ENCODE data around the gene SERTM1. TPM values are rescaled to one million over a fixed set of nuclear protein-coding genes. Genes with fewer than 3 reads are reported as not detected.

The SERTM1 gene
- not detected for total RNA-seq

GRCh38 chr13:36673838-36674326 is at the start of gene SERTM1:
Gene SERTM1 (plus strand): TSS chr13:36674020. CDS start chr13:36695079, 21,059 bp downstream.
- ATAC-seq (ENCODE audit: low read depth) (no peak), DNase-seq (no peak)
- Mint-ChIP-seq H3K27me3 (peaks cover 33% of the 10 kb centered on the region), H3K27ac (no peak within 1 kb of the TSS), H3K36me3 (no peaks in the 10 kb centered on the region), H3K4me3 (no peak within 1 kb of the TSS), H3K4me1 (no peaks in the 10 kb centered on the region), H3K9me3 (peaks cover 2% of the 10 kb centered on the region)
- POLR2A ChIA-PET = no interaction called here

DNA sequence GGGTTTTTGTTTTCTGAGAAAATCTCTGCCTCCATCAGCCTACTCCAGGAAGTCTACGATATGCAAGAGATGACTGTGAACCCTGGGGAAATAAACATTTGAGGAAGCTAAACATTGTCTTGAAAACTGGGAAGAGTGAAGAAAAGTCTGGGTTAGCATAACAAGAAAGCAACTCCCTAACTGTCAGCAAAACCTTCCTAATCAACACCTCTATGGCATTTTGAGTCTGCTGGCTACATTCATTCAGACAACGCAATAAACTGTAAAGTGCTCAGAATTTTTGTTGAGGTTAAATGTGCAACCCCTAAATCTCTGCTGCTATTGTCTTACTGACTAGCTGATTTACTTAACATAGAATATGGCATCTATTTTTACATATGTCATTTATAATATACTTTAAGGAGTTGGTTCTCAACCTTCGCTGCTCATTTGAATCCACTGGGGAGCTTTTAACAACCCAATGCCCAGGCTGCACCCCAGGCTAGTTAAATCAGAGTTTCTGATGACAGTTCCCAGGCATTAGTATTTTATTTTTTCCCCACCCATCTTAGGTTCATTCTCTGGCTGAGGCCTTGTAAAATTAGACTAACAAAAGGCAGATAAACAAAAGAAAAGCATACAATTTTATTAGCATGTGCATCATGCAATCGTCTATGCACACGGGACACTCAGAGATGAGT is 45.3 kb upstream of the SERTM1 start:
- Mint-ChIP-seq H3K27me3 (no peaks in the 10 kb centered on the region), H3K4me1 (no peaks in the 10 kb centered on the region), H3K9me3 (no peaks in the 10 kb centered on the region), H3K27ac (no peak overlapping the region), H3K36me3 (no peaks in the 10 kb centered on the region), H3K4me3 (no peak overlapping the region)
- POLR2A ChIA-PET = no interaction called here
- ATAC-seq (ENCODE audit: low read depth) (no peak), DNase-seq (no peak)

DNA sequence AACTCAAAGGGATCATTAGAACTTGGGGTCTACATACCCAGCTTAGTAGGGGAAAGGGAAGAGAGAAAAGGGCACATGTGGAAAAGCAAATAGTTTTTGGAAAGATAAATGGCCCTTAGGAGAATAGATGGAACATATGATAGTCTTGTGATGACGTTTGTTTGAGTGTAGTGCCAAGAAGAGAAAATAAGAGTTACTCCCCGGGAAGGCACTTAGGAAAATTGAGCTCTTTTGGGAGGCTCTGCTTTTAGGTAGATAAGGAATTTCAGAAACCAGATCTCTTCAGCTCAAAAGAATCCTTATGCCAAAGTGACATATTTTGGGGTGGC is 44.8 kb upstream of the SERTM1 start:
- Mint-ChIP-seq H3K4me3 (no peak overlapping the region), H3K36me3 (no peaks in the 10 kb centered on the region), H3K27me3 (no peaks in the 10 kb centered on the region), H3K4me1 (no peaks in the 10 kb centered on the region), H3K9me3 (no peaks in the 10 kb centered on the region), H3K27ac (no peak overlapping the region)
- POLR2A ChIA-PET = no interaction called here
- ATAC-seq (ENCODE audit: low read depth) = no peak
- DNase-seq = no peak

DNA sequence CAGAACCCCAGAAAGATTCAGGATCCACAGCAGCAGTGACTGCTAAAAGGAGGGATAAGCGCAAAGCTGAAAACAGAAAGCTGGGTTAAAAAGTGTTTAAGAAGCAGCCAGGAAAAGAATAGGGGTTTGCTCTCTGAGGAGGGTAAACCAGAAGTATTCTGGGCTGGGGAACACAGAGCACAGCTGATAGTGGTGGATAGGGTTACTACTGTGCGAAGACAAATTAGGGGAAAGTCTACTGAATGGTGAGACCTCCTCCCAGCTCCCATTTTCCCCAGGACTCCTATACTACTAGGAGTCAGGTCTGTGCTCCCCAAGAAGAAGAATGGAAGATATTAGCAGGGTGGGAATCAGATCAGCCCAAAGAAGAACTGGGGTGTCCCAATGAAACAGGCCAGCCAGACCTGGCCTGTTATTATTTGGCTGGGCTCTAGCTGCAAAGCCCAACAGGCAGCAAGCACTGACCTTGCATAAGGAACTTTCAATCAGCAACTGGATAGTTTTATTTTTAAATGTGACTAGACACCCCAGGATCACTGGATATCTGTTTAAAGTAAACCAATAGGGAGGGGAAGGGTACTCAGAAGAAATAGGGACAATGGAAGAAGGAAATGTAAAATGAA is 43.5 kb upstream of the SERTM1 start:
- no peak overlapping the region for H3K27ac Mint-ChIP-seq
- H3K9me3 Mint-ChIP-seq = no peaks in the 10 kb centered on the region
- no peaks in the 10 kb centered on the region for H3K36me3 Mint-ChIP-seq
- no peak overlapping the region for H3K4me3 Mint-ChIP-seq
- H3K27me3 Mint-ChIP-seq = no peaks in the 10 kb centered on the region
- POLR2A ChIA-PET = no interaction called here
- no peak for ATAC-seq (ENCODE audit: low read depth)
- H3K4me1 Mint-ChIP-seq = no peaks in the 10 kb centered on the region
- DNase-seq = no peak

GRCh38 chr13:36639610-36640009 is 34.2 kb upstream of the SERTM1 start:
- no peak overlapping the region for H3K4me3 Mint-ChIP-seq
- POLR2A ChIA-PET = no interaction called here
- no peaks in the 10 kb centered on the region for H3K36me3 Mint-ChIP-seq
- no peaks in the 10 kb centered on the region for H3K4me1 Mint-ChIP-seq
- no peak for DNase-seq
- ATAC-seq (ENCODE audit: low read depth) = no peak
- peaks cover 2% of the 10 kb centered on the region for H3K27me3 Mint-ChIP-seq
- H3K9me3 Mint-ChIP-seq = no peaks in the 10 kb centered on the region
- no peak overlapping the region for H3K27ac Mint-ChIP-seq

DNA sequence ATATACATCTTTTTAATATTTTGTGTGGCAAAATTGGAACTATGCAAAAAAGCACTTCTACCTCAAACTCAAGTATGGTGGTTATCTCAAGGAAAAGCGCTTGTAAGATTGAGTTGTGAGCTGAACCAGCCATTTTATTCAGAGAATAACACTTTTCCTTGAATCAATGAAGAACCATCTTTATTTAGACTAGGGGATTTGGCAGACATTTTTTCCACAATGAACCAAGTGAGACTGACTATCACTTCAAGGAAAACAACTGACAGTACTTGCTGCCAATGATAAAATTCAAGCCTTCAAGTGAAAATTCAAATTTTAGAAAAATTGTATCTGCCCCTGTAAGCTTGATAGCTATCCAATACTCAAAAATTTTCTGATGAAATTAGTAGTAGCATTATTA is 23.2 kb upstream of the SERTM1 start:
- no peak overlapping the region for H3K4me3 Mint-ChIP-seq
- H3K36me3 Mint-ChIP-seq = no peaks in the 10 kb centered on the region
- H3K9me3 Mint-ChIP-seq = no peaks in the 10 kb centered on the region
- ATAC-seq (ENCODE audit: low read depth) (no peak), DNase-seq (no peak)
- H3K27me3 Mint-ChIP-seq = peaks cover 2% of the 10 kb centered on the region
- POLR2A ChIA-PET = no interaction called here
- H3K4me1 Mint-ChIP-seq = no peaks in the 10 kb centered on the region
- H3K27ac Mint-ChIP-seq = no peak overlapping the region

- Mint-ChIP-seq H3K4me3 (no peak overlapping the region), H3K9me3 (peaks cover 2% of the 10 kb centered on the region), H3K27me3 (peaks cover 4% of the 10 kb centered on the region), H3K4me1 (no peaks in the 10 kb centered on the region), H3K27ac (no peak overlapping the region), H3K36me3 (no peaks in the 10 kb centered on the region)
- no peak for DNase-seq
- no peak for ATAC-seq (ENCODE audit: low read depth)
- POLR2A ChIA-PET = no interaction called here
These were observed 8.2 kb upstream of the SERTM1 start for GRCh38 chr13:36665630-36666029.

DNA sequence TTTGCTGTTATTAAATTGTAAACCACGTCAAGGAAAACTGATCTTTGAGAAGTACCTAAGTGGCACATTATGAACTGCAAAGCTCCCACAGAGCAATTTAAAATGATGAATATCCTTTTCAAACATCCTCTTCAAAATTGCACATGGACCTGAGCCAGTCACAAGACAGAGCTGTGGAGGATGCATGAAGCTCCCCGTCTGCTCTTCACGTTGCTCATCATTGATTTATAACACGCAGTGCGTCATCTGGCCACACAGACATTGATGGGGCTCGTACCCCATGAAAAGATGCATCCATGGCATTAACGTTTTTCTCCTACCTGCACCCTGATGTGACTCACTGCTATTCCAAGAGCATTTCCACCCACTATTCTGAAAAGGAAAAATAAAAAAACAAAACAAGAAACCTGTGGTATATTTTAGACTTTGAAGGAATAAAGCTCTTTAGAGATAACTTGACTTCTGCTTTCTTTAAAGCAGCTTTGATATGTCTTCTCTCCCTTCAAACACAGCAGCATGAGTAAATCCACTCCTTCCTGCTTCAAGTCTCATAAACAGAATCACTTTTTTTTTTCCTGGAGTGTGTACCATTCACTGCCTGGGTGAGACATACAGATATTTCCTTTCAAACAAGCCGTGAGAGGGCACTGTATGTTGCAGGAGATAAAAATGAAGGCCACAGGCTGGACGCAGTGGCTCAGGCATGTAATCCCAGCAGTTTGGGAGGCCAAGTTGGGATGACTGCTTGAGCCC is 7.2 kb upstream of the SERTM1 start:
- Mint-ChIP-seq H3K4me1 (no peaks in the 10 kb centered on the region), H3K36me3 (no peaks in the 10 kb centered on the region), H3K27ac (no peak overlapping the region), H3K4me3 (no peak overlapping the region), H3K27me3 (peaks cover 4% of the 10 kb centered on the region), H3K9me3 (peaks cover 2% of the 10 kb centered on the region)
- POLR2A ChIA-PET = no interaction called here
- DNase-seq = no peak
- ATAC-seq (ENCODE audit: low read depth) = no peak

DNA sequence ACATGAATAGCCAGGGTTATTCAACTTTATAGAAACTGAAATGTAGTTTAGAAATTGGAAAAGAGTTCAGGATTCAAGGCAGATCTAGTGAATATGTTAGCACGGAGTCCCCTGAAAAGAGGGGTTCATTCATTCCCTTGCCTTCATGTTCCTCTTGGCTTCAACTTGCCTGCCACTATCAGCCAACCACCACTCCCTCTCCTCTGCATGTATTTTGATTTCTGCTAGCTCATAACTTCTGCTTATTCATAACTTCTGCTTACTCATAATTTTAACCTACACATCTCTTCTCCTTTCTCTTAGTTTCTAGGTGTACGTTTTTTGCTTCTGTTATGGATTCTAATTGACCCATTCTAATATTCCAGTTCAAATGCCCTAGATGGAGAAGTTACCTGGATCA is 5.5 kb upstream of the SERTM1 start:
- H3K4me1 Mint-ChIP-seq = no peaks in the 10 kb centered on the region
- H3K9me3 Mint-ChIP-seq = peaks cover 2% of the 10 kb centered on the region
- POLR2A ChIA-PET = no interaction called here
- H3K27ac Mint-ChIP-seq = no peak overlapping the region
- no peak overlapping the region for H3K4me3 Mint-ChIP-seq
- ATAC-seq (ENCODE audit: low read depth) = no peak
- H3K36me3 Mint-ChIP-seq = no peaks in the 10 kb centered on the region
- no peak for DNase-seq
- peaks cover 11% of the 10 kb centered on the region for H3K27me3 Mint-ChIP-seq

- ATAC-seq (ENCODE audit: low read depth) = no peak
- peaks cover 2% of the 10 kb centered on the region for H3K9me3 Mint-ChIP-seq
- H3K36me3 Mint-ChIP-seq = no peaks in the 10 kb centered on the region
- H3K27me3 Mint-ChIP-seq = peaks cover 35% of the 10 kb centered on the region
- H3K4me3 Mint-ChIP-seq = no peak overlapping the region
- H3K27ac Mint-ChIP-seq = no peak overlapping the region
- POLR2A ChIA-PET = no interaction called here
- no peaks in the 10 kb centered on the region for H3K4me1 Mint-ChIP-seq
- no peak for DNase-seq
These were observed 468 bp upstream of the SERTM1 start for GRCh38 chr13:36673352-36673751.

DNA sequence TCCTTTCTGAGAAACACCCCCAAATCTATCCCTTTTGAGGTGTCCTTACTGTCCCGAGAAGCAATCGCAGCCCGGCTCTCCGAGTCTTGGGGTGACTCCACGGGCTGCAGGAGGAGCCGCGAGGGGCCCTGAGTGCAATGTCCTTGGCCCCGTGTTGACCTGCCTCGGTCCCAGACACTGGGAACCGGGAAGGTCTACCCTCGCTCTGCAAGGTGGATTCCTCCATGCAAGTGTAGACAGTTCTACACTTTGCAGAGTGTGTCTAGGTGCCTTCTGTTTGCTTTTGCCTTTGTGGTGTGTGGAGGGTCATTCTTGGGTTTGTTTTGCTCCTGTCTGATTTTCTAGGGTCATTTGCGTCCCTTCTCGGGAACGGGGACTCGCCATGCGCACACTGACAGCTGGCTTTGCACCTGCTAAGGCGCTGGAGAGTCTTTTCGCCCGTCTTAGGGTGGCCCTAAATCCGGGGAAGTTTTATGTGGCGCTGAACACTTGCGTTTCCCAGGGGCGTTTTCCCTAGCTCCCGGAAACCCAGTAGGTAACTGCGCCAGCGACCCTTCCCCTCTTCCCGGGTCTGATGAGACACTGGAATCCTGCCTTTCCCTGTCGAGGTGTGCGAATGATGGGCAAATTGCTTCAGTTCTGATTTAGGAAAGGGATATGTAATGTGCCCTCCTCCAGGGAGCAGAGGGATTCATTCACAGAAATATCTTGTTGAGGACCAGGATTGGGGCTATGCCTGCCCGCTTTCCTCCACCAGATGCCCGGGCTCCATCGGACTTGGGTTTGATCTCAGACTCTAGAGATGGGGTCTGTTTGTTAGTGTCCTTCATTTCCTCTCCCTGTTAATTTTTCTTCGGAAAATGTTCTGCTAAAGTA is 755 bp downstream of the SERTM1 start:
- no peaks in the 10 kb centered on the region for H3K36me3 Mint-ChIP-seq
- POLR2A ChIA-PET = no interaction called here
- no peak overlapping the region for H3K4me3 Mint-ChIP-seq
- ATAC-seq (ENCODE audit: low read depth) = no peak
- peaks cover 33% of the 10 kb centered on the region for H3K27me3 Mint-ChIP-seq
- H3K27ac Mint-ChIP-seq = no peak overlapping the region
- no peak for DNase-seq
- peaks cover 2% of the 10 kb centered on the region for H3K9me3 Mint-ChIP-seq
- H3K4me1 Mint-ChIP-seq = no peaks in the 10 kb centered on the region

GRCh38 chr13:36675213-36675536 is 1.4 kb downstream of the SERTM1 start:
- H3K9me3 Mint-ChIP-seq = peaks cover 2% of the 10 kb centered on the region
- no peaks in the 10 kb centered on the region for H3K36me3 Mint-ChIP-seq
- DNase-seq = no peak
- peaks cover 33% of the 10 kb centered on the region for H3K27me3 Mint-ChIP-seq
- no peak for ATAC-seq (ENCODE audit: low read depth)
- H3K27ac Mint-ChIP-seq = no peak overlapping the region
- H3K4me3 Mint-ChIP-seq = no peak overlapping the region
- H3K4me1 Mint-ChIP-seq = no peaks in the 10 kb centered on the region
- POLR2A ChIA-PET = no interaction called here

DNA sequence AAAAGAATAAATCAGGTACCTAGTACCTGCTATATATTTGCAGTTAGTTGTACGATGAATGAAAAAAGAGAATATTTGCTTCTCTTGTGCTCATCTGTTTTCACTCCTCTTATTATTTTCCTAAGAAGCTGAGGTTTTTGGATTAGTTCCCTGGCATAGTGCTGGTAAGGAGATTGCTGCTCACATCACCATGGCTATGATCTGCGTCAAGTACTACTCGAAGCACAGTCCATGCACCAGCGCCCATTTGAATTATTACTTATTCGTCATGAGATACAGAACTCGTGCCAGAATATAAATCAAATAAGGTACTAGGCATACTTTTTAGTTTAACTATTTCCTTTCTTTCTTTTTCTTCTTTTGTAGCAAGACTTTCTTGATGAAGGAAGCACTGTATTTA is 7.1 kb downstream of the SERTM1 start:
- H3K36me3 Mint-ChIP-seq = no peaks in the 10 kb centered on the region
- no peaks in the 10 kb centered on the region for H3K9me3 Mint-ChIP-seq
- DNase-seq (no peak), ATAC-seq (ENCODE audit: low read depth) (no peak)
- H3K27ac Mint-ChIP-seq = no peak overlapping the region
- no peaks in the 10 kb centered on the region for H3K4me1 Mint-ChIP-seq
- no peak overlapping the region for H3K4me3 Mint-ChIP-seq
- POLR2A ChIA-PET = no interaction called here
- peaks cover 8% of the 10 kb centered on the region for H3K27me3 Mint-ChIP-seq
